ENCODE measurements around the gene EXT2.

GRCh38 chr11:44247508-44247907 lies 152.0 kb downstream of the EXT2 start:
- TF ChIP-seq, protein P1, sequence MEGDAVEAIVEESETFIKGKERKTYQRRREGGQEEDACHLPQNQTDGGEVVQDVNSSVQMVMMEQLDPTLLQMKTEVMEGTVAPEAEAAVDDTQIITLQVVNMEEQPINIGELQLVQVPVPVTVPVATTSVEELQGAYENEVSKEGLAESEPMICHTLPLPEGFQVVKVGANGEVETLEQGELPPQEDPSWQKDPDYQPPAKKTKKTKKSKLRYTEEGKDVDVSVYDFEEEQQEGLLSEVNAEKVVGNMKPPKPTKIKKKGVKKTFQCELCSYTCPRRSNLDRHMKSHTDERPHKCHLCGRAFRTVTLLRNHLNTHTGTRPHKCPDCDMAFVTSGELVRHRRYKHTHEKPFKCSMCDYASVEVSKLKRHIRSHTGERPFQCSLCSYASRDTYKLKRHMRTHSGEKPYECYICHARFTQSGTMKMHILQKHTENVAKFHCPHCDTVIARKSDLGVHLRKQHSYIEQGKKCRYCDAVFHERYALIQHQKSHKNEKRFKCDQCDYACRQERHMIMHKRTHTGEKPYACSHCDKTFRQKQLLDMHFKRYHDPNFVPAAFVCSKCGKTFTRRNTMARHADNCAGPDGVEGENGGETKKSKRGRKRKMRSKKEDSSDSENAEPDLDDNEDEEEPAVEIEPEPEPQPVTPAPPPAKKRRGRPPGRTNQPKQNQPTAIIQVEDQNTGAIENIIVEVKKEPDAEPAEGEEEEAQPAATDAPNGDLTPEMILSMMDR (IDR thresholded peaks at IDR 0.05), result no peak
- no peak for TF ChIP-seq ZFX (IDR thresholded peaks at IDR 0.05; ENCODE audit: borderline replicate concordance)

Measured in 22Rv1 (cell line).